ENCODE data around the gene DIS3L2.

The DIS3L2 gene

DNA sequence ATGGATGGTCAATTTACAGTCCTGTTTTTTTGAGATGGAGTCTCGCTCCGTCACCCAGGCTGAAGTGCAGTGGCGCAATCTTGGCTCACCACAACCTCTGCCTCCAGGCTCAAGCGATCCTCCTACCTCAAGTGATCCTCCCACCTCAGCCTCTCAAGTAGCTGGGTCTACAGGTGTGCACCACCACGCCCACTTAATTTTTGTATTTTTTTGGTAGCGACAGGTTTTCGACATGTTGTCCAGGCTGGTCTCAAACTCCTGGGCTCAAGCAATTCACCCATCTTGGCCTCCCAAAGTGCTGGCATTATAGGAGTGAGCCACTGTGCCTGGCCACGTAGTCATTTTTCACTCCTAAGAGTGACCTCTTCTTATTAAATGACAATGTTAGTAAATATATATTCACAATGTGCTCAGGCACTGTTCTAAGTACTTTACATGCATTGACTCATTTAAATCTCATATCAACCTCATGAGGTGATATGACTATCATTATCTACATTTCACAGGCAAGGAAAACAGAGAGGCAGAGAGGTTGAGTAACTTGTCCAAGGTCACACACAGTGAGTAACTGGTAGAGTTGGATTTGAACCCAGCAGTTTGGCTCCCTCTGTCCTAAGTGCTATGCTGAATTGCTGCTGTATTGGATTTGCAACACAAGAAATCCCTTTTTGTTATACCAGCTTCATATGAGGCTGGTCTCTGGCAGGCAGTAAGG, 5.6 kb upstream of the DIS3L2 start:
- DNase-seq (ENCODE audit: low read depth in 2 of 3, low spot score in 1 of 3): no peak

DNA sequence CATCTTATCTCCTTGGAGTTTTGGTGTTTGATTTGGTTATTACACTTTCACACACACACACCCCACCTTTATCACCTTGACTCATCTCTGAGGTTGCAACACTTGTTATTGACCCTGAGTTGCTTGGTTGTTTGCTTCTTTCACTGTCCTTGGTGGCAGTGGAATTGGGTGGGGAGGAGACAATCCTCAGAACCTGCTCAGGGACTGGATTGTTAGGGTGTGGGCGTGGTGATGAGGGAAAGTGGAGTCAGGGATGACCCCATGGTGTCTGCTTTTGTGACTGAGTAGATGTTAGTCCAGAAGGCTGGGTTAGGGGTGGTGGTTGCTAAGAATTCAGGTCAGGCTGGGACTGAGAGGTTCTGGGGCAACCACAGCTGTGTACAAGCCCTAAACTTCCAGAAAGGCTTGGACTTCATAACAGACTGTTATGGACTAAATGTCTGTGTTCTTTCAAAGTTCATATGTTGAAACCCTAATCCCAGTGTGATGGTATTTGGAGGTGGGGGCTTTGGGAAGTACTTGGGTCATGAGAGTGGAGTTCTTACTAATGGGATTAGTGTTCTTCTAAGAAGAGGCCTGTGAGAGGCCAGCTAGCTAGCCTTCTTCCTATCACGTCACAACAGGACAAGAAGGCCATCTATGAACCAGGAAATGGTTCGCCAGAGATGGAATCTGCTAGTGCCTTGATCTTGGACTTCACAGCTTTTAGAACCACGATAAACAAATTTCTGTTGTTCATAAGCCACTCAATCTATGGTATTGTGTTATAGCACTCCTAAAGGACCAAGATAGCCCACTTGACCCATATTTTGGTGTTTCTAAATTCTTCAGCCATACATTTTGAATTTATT, 3.4 kb upstream of the DIS3L2 start:
- no peak for DNase-seq (ENCODE audit: low read depth in 2 of 3, low spot score in 1 of 3)

DNA sequence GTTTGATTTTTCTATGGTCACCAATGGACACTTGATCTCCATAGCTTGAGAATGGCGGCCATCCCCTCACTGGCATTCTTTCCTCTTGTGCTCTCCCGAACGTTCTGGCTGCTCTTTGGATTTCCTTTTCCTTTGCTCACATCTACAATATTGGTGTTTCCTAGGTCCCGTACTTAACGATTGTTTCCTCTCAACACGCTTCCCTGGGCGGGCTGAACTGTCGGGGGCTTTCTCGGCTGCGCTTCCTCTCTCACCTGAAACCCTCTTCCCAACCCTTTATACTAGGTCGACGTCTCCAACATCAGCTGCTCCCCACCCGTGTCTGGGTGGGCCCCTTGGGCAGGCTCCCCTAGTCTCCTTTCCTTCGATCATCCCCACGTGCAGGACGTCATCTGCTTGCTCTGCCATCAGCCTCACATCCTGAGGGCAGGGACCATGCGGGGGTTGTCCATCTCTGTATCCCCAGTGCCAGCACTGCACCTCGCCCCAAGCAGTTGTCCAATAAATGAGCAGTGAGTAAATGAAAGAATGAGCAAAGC, 634 bp upstream of the DIS3L2 start:
- no peak for DNase-seq (ENCODE audit: low read depth in 2 of 3, low spot score in 1 of 3)

DNA sequence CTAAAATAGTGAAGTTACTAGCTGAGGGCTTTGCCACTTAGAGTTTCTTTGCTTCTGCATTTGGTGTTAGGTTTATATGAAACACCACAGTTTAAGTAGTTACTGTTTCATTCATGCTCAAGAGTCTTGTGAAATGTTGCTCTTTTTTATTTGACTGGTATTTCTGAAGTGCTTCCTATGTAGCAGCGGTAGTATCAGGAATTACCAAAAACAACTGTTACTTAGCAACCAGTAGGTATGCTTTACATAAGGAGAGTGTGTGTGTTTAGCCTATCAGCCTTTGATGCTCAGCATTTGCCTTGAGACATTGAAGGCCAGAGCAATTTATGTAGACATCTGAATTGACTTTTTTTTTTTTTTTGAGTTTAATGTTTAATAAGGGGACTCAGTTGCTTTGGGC, 3.6 kb downstream of the DIS3L2 start:
- DNase-seq (ENCODE audit: low read depth in 2 of 3, low spot score in 1 of 3): no peak

DNA sequence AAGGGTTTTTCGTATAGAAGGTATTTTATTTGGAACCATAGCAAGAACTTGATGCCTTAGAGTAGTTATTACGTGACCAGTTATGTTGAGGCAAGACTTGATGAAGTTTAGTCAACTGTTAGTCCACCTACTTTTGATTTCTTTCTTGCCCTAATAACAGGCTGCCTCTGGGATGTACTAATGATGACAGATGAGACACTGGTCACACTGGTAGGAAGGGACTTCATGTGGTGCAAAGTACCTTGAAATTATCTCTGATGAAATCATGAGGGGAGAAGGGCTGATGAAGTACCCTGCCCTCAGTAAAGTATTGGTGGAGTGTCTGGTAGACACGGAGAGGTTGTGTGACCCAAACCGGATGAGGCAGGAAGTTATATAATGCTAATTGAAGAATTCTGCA, 5.4 kb downstream of the DIS3L2 start:
- DNase-seq (ENCODE audit: low read depth in 2 of 3, low spot score in 1 of 3): no peak

DNA sequence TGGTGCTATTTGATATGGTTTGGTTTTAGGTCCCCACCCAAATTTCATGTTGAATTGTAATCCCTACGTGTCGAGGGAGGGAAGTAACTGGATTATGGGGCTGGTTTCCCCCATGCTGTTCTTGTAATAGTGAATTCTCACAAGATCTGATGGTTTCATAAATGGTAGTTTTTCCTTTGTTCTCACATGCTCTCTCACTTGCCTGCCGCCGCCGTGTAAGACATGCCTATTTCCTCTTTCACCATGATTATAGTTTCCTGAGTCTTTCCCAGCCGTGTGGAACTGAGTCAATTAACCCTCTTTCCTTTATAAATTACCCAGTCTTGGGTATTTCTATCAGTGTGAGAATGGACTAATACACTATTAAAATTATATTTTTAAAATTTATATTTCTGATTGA, 7.3 kb downstream of the DIS3L2 start:
- DNase-seq (ENCODE audit: low read depth in 2 of 3, low spot score in 1 of 3): no peak

DNA sequence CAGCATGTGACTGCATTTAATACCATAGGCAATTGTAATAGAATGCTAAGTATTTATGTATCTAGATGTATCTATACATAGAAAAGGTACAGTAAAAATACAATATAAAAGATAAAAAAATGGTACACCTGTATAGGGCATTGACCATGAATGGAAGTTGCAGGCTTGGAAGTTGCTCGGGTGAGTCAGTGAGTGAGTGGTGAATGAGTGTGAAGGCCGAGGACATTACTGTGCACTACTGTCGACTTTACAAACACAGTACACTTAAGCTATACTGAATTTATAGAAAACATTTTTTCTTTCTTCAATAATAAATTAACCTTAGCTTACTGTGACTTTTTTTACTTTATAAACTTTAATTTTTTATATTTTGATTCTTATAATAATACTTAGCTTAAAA, 8.9 kb downstream of the DIS3L2 start:
- no peak for DNase-seq (ENCODE audit: low read depth in 2 of 3, low spot score in 1 of 3)

DNA sequence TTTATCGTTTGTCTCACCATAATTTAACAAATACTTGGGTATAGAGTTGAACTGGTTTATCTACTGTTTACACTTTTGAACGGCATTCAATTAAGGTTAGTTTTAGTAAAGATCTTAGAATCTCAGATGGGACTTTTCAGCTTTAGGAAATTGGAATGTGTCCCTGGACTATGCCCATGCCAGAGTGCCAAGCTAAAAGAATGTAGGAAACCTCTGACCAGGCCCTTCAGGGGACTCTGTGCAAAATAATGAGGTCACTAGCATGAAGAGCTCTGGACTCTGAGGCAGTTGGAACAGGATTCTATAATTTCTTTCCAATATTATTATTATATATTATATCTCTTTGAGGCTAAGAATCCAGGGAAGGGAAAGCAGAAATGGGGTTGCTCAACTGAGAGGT, 13.5 kb downstream of the DIS3L2 start:
- no peak for DNase-seq (ENCODE audit: low read depth in 2 of 3, low spot score in 1 of 3)

DNA sequence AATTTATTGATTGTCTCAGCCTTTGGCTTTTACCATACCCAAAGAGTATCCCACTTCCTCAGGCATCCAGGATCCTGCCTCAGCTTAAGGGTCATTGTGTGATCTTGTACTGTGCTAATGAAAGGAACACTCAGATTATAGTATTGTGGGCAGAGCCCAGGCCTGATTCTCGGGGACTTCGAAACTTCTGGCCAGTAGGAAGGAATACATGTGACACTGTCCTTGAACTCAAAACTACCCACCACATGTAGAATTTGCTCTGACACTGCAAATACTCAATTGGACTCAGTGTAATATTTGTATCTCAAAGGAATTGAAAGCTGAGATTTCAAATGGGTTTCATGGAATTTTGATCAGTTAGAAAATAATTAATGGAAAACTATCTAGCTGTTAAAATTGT, 15.9 kb downstream of the DIS3L2 start:
- no peak for DNase-seq (ENCODE audit: low read depth in 2 of 3, low spot score in 1 of 3)

DNA sequence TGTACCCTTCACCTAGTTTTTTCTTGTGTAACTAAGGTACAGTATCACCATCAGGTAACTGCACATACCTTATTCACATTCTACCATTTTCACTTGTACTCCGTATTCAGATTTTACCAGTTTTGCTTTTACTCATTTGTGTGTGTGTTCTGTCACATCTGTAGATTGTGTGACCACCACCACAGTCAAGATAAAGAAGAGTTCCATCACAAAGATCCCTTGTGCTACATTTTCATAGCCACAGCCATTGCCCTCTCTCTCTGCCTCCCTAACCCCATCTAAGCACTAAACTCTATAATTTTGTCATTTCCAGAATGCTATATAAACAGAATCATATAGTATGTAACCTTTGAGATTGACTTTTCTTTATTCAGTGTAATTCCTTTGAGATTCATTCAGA, 23.5 kb downstream of the DIS3L2 start:
- DNase-seq (ENCODE audit: low read depth in 2 of 3, low spot score in 1 of 3): no peak

DNA sequence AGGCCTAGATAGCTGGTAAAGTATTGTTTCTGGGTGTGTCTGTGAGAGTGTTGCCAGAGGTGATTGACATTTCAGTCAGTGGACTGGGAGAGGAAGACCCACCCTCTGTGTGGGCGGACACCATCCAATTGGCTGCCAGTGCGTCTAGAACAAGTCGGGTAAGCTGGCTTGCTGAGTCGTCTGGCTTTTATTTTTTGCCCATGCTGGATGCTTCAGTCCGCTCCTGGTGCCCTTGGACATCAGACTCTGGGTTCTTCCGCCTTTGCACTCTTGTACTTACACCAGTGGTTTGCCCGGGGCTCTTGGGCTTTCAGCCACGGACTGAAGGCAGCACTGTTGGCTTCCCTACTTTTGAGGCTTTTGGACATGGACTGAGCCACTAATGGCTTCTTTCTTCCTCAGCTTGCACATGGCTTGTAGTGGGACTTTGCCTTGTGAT, 24.3 kb downstream of the DIS3L2 start:
- DNase-seq (ENCODE audit: low read depth in 2 of 3, low spot score in 1 of 3): no peak

DNA sequence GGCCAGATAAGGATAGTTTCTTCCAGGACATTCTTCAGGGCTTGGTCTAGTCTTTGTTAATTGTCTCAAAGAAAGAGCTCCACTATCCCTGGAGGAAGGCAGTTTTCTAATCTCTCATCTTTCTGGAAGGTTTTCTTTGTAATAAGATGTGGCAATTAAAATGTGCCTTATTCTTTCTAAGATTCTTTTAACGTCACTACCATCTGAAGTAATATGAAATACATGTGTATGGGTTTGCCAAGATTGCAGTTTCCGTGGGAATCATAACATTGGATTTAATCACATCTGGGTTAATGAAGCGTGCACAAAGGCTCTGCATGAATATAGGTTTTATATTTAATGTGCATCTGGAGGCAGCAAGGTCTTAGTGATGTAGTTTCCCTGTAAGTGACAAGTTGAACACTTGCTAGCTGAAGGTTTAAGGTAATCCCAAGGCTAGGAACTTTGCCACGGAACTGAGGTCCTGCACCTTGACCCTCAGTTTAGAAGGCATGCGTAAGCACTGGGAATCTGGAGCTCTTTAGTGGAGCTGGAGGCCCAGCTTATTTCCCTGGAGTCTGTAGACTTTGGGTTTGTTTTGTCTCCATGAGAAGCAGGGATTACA, 25.7 kb downstream of the DIS3L2 start:
- DNase-seq (ENCODE audit: low read depth in 2 of 3, low spot score in 1 of 3): no peak

DNA sequence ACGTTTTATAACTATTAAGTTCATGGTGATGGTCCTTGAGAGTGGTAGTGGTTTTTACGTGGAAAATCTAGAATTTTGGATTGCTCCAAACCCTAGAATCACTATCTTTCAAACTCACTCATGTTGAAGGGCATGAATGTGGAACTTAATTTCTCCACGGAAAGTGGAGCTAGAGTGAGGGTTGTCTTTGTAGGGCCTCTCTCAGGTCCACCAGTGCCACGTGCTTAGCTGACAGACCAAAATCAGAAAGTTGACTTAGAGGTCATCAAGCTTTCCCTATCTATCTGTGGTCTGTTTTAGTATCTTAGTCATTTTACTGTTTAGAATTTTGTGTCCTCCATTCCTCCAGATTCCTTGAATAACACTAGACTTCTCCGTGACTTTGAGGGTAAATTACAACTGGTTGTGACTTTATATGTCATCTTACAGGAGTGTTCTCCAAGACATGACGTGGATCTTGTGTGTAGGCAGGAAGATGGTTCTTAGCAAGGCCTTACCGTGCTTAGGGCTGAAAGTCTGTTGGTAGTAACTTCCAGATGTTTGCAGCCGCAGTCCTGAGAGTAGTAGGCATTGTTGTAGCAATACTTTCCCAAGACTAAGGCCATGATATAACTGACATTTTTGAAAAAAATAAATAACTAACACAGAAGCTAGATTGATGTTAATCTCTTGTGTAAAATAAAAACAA, 26.8 kb downstream of the DIS3L2 start:
- DNase-seq (ENCODE audit: low read depth in 2 of 3, low spot score in 1 of 3): no peak

DNA sequence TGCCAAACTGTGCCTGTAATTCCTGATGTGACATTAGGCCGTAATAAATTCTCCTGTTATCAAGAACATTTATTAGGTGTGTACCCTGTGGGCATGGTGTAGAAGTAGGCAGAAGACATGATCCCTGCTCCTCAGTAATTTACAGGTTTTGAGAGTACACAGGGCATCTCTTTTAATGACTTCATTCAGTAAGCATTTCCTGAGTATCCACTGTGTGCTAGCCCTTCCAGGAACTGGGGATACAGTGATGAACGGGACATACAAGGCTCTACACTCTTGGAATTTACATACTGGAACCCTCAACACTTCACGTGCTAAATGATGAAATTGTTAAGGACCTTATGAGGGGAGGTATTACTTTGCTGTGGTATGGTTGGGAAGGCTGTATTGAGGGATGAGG, 30.2 kb downstream of the DIS3L2 start:
- DNase-seq (ENCODE audit: low read depth in 2 of 3, low spot score in 1 of 3): no peak

DNA sequence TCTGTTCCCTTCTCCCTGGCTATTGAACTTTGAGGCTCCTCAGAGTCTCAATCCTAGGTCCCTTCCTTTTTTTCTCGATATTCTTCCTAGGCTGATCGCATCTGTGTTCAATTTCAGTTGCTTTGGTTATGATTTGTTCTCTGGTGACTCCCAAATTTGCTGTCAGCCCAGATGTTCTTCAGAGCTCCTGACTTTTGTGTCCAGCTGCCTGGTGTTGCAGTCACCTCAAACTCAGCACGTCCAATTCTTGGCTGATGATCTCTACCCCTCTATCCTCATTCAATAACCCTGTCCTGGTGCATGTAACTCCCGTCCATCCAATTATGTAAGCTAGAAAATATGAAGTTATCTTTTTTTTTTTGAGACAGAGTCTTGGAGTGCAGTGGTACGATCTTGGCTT, 31.4 kb downstream of the DIS3L2 start:
- DNase-seq (ENCODE audit: low read depth in 2 of 3, low spot score in 1 of 3): no peak

DNA sequence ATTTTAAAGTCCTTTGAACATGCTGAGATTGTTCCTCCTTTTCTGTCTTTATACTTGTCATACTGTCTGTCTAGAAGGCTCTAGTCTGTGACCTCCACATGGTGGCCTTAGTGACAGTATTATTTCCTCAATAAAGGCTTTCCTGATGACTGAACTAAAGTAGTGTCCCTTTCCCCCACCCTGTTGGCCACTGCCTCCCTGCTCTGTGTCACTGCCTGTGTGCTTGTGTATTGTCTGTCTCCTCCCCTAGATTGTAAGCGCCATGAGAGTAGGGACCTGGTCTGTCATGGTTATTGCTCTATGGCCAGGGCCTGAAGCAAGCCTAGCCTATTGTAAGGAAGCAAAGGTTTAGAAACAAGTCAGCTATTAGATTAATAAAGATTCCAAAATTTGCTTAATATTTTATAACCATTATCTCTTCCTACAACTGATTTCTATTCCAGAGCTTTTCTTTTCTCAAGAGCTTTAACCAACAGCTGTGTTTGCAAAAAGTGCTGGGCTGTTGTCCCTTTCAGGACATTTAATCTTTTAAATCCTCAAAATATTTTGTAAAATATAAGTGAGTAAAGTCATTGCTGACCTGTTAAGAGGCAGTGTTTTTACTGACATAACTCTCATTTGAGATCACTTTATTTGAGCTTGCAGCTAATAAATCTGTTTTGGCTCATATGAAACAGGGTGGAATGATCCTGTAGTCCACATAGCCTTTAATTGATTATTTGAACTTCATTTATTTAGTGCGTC, 35.5 kb downstream of the DIS3L2 start:
- no peak for DNase-seq (ENCODE audit: low read depth in 2 of 3, low spot score in 1 of 3)

DNA sequence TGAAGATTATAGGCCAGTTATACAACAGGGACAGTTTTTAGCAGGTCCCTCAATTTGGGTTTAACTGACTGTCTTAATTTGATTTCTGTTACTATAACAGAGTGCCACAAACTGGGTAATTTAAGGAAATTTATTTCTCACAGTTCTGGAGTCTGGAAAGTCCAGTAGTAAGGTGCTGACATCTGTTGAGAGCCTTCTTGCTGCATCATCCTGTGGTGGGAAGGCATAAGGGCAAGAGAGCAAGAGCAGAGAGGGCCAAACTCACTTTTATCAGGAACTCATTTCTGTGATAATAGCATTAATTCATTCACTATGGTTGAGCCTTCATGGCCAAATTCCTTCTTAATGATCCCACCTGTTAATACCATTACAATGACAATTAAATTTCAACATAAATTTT, 36.5 kb downstream of the DIS3L2 start:
- no peak for DNase-seq (ENCODE audit: low read depth in 2 of 3, low spot score in 1 of 3)

DNA sequence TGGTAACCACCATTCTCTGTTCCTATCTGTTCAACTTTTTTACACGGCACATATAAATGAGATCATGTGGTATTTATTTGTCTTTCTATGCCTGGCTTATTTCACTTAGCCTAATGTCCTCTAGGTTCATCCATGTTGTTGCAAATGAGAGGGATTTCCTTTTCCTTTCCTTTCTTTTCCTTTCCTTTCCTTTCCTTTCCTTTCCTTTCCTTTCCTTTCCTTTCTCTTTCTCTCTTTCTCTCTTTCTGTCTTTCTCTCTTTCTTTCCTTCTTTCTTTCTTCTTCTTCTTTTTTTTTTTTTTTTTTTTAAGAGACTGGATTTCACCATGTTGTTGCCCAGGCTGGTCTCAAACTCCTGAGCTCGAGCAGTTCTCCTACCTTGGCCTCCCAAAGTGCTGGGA, 38.9 kb downstream of the DIS3L2 start:
- no peak for DNase-seq (ENCODE audit: low read depth in 2 of 3, low spot score in 1 of 3)

DNA sequence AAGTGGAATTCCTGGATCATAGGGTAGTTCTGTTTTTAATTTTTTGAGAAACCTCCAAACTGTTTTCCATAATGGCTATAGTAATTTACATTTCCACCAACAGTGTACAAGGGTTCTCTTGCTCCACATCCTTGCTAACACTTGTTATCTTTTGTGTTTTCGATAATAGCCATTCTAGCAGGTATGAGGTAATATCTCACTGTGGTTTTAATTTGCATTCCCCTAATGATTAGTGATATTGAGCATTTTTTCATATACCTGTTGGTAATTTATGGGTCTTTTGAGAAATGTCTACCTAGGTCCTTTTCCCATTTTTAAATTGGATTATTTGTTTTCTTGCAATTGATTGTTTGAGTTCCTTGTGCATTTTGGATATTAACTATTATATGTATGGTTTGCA, 39.6 kb downstream of the DIS3L2 start:
- DNase-seq (ENCODE audit: low read depth in 2 of 3, low spot score in 1 of 3): no peak

DNA sequence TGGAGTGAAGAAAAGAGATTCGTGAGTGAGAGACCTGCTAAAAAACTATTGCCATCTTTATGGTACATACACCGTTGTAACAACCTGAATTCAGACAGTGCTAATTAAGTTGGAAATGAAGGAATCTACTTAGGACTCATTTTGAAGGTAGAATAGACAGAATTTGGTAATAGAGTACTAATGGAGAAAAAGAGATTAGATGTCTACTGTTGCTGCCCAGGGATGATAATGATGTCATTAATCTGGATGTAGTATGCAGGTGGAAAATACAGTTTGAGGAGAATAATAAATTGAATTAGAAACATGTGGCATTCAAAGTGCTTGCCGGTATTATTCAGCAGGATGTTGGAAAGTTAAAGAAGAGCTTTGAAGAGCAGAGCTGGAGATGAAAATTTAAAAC, 44.7 kb downstream of the DIS3L2 start:
- no peak for DNase-seq (ENCODE audit: low read depth in 2 of 3, low spot score in 1 of 3)

Measured in stimulated activated CD4-positive, alpha-beta T cell treated with anti-CD3 and anti-CD28 coated beads, Interleukin-12 subunit alpha, Interleukin-12 subunit beta, amount 100 ng/mL, for 48 hours (primary cell).